GM19351 (cell line): ENCODE results near the gene ARHGAP27.

Experiments used
- ATAC-seq: cut with Tn5 transposase; IDR thresholded peaks from one replicate; pipeline ENCODE4 v1.9.1; 2021; ENCODE audit warnings: mild to moderate bottlenecking, moderate library complexity; ENCODE audit not compliant: unreplicated experiment

ARHGAP27 gene

GRCh38 chr17:45388604-45389325, 43.9 kb downstream of the ARHGAP27 start:
- ATAC-seq: no peak

DNA sequence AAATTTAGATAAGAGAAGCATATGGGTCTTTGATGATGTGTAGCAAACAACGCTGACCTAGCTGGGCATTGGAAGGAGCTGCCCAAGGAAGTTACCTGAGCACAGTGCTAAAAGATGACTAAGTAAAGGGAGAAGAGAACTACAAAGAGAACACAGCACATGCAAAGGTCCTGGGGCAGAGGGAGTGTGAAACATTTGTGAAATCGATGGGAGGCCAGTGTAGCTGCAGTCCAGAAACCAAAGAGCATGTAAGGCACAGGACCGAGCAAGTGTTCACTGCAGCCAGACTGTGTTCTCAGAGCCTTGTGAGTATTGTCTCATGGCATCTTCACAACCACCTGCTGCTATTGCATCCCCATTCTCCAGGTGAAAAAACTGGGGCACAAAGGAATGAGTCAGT, 44.9 kb downstream of the ARHGAP27 start:
- ATAC-seq: no peak

GRCh38 chr17:45386178-45386577, 46.5 kb downstream of the ARHGAP27 start:
- no peak for ATAC-seq

GRCh38 chr17:45385331-45385997, 47.2 kb downstream of the ARHGAP27 start:
- ATAC-seq: no peak

GRCh38 chr17:45384789-45385262, 47.8 kb downstream of the ARHGAP27 start:
- no peak for ATAC-seq

GRCh38 chr17:45384047-45384788, 48.5 kb downstream of the ARHGAP27 start:
- ATAC-seq: no peak

DNA sequence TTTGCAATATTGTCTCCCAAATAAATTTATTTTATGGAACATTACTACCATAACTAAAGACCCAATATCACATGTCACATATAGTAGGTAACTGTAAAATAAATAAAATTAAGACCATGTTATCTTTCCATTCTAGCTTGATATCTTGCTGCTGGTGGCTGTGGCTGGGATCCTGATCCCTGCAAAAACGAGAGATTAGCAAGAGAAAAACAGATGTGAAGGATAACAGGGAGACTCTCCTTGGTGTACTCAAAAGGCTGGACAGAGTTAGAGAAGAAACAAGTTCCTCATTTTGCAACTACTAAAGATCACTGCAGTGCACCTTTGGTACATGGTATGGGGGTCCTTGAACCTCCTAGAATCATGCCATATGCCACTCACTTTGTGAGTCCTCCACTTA, 49.7 kb downstream of the ARHGAP27 start:
- no peak for ATAC-seq

DNA sequence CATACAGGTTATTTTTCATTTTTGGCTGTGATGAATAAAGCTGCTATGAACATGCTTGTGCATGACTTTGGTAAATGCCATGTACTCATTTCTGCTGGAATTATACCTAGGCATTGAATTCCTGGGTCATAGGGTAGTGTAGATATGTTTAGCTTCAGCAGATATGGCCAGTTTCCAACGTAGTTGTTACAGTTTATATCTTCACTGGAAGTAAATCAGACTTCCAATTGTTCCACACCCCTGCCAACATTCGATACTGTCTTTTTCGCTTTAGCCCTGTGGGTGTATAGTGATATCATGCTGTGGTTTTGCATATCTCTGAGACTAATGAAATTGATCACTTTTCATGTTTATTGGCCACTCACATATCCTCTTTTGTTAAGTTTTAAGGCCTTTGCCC, 50.4 kb downstream of the ARHGAP27 start:
- ATAC-seq: no peak

GRCh38 chr17:45380991-45381390, 51.7 kb downstream of the ARHGAP27 start:
- ATAC-seq: no peak

DNA sequence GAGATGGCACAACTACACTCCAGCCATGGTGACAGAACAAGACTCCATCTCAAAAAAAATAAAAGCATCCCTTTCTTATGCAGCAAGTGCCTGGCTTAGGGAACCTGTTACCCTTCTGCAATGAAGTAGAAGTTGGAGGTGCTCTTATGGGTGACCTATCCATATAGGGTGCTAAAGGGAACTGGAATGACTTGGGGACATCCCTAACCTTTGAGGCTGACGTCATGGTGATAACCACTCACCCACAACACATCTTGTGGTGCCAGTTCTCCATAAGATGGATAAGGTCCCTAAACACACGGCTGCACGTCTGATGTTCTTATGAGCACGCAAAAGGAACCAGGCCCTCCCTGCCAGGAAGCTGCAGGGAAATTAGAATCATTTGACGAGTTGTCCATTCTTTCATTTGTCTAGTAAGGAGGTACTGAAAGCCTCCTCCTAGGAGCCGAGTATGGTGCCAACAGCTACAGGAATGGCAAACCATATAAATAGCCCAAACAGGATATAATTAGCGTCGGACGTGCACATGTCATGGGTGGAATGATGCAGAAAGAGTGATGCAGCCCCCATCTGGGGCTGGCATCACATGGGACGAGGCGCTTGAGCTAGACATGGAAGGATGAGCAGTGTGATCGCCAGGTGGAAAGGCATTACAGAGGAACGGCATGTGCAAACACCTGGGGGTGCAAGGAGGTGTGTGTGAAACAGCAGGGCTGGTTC, 52.5 kb downstream of the ARHGAP27 start:
- ATAC-seq: no peak

- ATAC-seq: no peak
Measured at GRCh38 chr17:45377401-45377800, 55.3 kb downstream of the ARHGAP27 start.

DNA sequence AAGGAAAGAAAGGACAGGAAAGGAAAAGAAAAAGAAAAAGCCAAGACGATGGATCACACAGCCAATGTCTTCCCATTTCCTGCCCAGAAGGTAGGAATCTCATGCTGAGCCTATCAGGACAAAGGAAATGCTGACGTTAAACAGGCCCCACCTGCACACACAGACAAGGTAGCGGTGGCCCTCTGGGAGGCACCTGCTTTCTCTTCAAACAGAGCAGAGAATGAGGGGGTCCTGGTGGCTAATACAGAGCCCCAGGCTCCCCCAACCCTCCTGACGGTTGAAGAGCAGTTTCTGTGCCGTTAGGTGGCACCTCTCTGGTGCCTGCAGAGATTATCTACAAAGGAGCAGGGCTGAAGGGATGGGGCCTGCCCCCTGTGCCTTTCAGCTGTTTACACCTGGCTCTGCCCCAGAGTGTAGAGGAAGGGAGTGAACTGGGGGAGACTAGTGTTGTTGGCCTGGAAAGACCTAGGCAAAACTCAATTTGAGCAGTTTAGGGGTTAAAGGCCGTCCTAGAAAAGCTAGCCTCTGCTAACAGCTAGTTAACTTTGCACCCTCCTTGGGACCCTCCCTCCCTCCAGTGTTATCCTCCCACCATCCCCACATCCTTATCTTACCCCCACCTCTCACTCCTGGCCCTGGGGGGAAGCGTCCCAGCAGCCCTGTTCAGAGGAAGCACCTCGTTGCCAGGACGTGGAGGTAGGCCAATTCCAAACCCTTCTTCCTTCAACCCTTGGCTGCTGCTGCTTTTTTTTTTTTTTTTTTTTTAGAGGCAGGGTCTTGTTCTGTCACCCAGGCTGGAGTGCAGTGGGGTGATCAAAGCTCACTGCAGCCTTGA, 56.3 kb downstream of the ARHGAP27 start:
- ATAC-seq: no peak

DNA sequence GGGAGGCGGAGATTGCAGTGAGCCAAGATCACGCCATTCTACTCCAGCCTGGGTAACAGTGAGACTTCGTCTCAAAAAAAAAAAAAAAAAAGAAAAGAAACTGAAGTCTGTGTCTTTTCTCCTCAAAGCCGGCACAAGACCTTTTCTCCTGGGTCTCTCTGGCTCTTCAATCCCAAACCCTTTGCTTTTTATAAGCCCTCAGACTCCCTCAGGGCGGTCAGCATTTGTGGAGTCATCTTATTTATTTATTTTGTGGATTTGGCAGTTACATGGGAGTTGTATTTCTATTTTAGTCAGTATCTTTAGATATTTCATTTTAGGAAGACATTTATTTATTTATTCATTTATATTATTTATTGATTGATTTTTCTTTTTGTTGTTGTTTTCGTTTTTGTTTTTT, 58.2 kb downstream of the ARHGAP27 start:
- no peak for ATAC-seq

DNA sequence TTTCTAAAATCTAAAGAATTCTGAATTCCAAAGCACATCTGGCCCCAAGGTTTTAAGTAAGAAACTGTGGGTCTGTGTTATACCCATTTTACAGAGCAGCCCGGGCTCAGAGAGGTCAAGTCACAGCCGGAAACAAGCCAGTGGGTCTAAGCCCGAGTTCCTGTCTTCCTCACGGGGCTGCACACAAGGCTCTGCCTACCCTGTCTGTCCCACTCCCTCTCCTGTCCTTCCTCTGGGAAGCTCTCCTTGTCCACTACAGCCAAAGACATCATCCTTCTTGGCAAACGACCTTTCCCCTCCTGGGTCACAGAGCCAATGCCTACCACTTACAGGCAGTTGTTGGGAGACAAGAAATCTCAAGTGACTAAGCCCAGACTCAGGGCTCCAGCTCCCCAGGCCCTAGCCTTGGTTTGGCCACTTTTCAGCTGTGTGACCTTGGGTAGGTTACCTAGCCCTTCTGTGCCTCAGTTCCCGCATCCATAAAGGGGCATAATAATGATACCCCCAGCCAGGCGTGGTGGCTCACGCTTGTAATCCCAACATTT, 60.3 kb downstream of the ARHGAP27 start:
- no peak for ATAC-seq

- ATAC-seq: no peak
Measured at GRCh38 chr17:45371414-45372324, 61.0 kb downstream of the ARHGAP27 start.

GRCh38 chr17:45370949-45371413, 61.7 kb downstream of the ARHGAP27 start:
- no peak for ATAC-seq

GRCh38 chr17:45369421-45369820, 63.2 kb downstream of the ARHGAP27 start:
- no peak for ATAC-seq

DNA sequence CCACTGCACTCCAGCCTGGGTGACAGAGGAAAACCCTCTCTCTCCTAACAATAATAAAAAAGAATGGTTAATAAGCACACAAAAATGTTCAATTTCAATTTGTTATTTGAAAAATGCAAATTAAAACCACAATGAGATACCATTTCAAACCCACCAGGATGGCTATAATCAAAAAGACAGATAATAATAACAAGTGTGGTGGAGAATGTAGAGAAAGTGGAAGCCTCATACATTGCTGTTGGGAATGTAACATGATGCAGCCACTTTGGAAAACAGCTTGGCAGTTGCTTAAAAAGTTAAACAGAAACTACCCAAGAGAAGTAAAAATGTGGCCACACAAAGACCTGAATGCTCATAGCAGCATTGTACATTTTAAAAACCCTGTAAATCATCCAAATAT, 64.0 kb downstream of the ARHGAP27 start:
- no peak for ATAC-seq

DNA sequence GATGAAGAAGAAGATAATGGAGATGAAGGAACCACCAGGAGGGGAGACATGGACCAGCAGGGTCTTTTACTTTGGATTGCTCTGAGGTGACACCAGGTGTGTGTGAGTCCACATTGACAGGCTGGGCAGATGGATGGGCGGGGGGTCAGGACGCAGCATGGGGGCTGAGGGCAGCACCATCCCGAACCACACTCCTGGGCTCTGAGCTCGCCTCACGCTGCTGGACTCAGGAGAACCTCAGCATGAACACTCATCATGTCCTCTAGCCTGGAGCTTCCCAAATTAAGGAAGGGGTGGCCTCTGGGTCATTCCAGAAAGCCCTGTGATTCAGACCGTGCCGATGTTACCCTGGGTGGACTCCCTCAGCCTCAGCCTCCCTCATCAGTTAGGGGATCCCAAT, 65.5 kb downstream of the ARHGAP27 start:
- no peak for ATAC-seq
